Measurements from ENCODE around the gene C19orf53.

GRCh38 chr19:13794398-13794756 lies 20.1 kb downstream of the C19orf53 start:
- TF ChIP-seq POLR2A (IDR thresholded peaks at IDR 0.05; ENCODE audit: low read length) (no peak), GATA1 (IDR thresholded peaks at IDR 0.05; ENCODE audit: low read depth, low read length) (no peak)

Data from erythroblast (primary cell).